Midbrain (tissue), 1 donor: ENCODE results near the gene NUP98.
A peak's percentile ranks its signal among the peaks of the same experiment; 100 is the strongest.
"Not testable (repeated sequence)": the region's sequence is repeated elsewhere in the genome, so short reads cannot be mapped to it uniquely, and the experiment has no call there.

Experiments used
- DNase-seq: peaks from one replicate; lab custom pipeline; 2025; lab: John Stamatoyannopoulos, UW

NUP98 gene

GRCh38 chr11:3826721-3827120 is 29.4 kb upstream of the NUP98 start:
- peak; percentile 89 for DNase-seq

GRCh38 chr11:3825473-3826154 is 28.3 kb upstream of the NUP98 start:
- no peak for DNase-seq

GRCh38 chr11:3824714-3825472 is 27.5 kb upstream of the NUP98 start:
- DNase-seq: peak; percentile 56

GRCh38 chr11:3823762-3824506 is 26.6 kb upstream of the NUP98 start:
- no peak for DNase-seq

- DNase-seq: no peak
Observed at GRCh38 chr11:3823303-3823702, 25.9 kb upstream of the NUP98 start.

GRCh38 chr11:3822312-3822711 is 25.0 kb upstream of the NUP98 start:
- DNase-seq: no peak

- DNase-seq: no peak
Observed at GRCh38 chr11:3820971-3821370, 23.6 kb upstream of the NUP98 start.

- no peak for DNase-seq
Observed at GRCh38 chr11:3817181-3817800, 19.9 kb upstream of the NUP98 start.

GRCh38 chr11:3816673-3817072 is 19.3 kb upstream of the NUP98 start:
- DNase-seq: no peak

GRCh38 chr11:3815845-3816244 is 18.5 kb upstream of the NUP98 start:
- DNase-seq: no peak

- not testable (repeated sequence) for DNase-seq
Observed at GRCh38 chr11:3814832-3815231, 17.5 kb upstream of the NUP98 start.

- no peak for DNase-seq
Observed at GRCh38 chr11:3810951-3811350, 13.6 kb upstream of the NUP98 start.

- no peak for DNase-seq
Observed at GRCh38 chr11:3810446-3810845, 13.1 kb upstream of the NUP98 start.

- DNase-seq: no peak
Observed at GRCh38 chr11:3809624-3809928, 12.2 kb upstream of the NUP98 start.

- no peak for DNase-seq
Observed at GRCh38 chr11:3808861-3809623, 11.7 kb upstream of the NUP98 start.

- peak; percentile 43 for DNase-seq
Observed at GRCh38 chr11:3807909-3808860, 10.8 kb upstream of the NUP98 start, which contains the start of gene PGAP2. Gene PGAP2, plus strand, starts transcription at chr11:3808560. Its CDS starts 2,700 bp downstream, at chr11:3811260.

GRCh38 chr11:3803726-3804495 is 6.6 kb upstream of the NUP98 start:
- no peak for DNase-seq

- no peak for DNase-seq
Observed at GRCh38 chr11:3802011-3802790, 4.8 kb upstream of the NUP98 start.

- no peak for DNase-seq
Observed at GRCh38 chr11:3799873-3800272, 2.5 kb upstream of the NUP98 start.
